SHP77 (cell line): ENCODE measurements around the gene TBC1D9B.

Source experiments
- DNase-seq, 2 experiments: peaks; one replicate each; lab custom pipeline; 2025; lab: John Stamatoyannopoulos, UW

The TBC1D9B gene

DNA sequence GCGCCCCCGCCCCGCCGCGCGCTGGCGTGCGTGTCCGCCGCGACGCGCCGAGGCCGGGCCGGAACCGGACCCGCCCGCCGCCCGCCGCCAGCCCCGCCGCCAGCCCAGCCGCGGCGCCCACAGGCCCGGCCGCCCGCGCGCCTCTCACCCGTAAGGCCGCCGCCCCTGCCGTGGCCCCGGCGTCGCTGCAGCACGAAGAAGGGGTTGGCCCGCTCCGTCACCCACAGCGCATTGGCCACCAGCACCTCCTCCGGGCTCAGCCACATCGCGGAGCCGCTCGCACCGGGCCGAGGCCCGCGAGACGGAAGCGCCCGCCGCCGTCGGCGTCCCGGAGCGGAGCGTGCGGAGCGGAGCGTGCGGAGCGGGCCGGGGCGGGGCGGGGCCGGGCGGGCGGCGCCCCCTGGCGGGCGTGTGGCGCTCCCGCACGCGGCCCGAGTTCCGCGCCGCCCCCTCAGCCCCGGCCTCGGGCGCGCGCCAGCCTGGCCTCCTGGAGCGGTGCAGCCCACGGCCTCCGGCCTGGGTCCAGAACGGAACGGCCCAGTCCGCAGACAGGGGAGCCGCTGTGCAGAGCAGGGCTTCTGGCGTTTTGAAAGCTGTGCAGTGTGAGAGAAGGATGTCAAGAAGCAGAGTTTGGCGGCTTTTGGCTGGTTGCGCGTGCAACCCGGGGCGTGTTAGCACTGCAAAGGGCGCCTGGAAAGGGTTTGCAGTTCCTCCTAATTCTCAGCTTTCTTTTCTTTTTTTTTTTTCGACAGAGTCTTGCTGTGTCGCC, at the start of gene TBC1D9B:
TBC1D9B (minus strand) TSS at position 342 of the 769 bp plus-strand sequence; CDS start at position 266, 76 bp downstream.
- DNase-seq, result peak; percentile 14 to 54

GRCh38 chr5:179955630-179956029, 47.9 kb upstream of the TBC1D9B start:
- DNase-seq, result no peak

DNA sequence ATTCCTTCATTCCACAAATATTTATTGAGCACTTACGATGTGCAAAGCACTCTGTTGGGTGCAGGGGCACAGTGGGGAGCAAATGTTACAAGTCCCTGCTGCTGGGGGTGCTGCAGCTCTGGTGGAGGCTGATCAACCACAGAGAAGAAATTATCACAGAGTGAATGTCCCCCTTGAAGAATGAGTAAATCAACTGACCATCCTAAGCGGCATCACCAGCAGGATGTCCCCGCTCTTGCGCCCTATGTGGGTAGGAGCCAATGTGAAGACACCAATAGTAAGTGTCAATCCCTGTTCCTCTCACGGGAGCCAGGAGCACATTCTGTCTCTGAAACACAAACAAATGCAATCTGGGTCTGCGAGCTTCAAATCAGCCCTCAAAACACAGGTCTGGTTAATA, 47.4 kb upstream of the TBC1D9B start:
- DNase-seq, result no peak

DNA sequence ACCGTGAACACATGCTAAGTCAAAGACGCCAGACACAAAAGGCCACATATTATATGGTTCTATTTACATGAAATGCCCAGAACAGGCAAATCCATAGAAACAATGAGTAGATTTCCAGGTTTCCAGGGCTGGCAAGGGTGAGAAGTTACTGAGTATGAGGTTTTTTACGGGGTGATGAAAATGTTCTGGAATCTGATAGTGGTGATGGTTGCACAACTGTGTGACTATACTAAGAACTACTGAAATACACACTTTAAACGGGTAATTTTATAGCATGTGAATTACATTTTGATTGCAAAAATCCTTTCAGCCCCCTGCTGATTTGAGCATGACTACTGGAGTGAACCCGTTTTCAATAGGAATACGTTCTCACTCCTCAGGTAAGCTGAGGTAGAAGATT, 46.7 kb upstream of the TBC1D9B start:
- no peak for DNase-seq

GRCh38 chr5:179953987-179954386, 46.3 kb upstream of the TBC1D9B start:
- no peak for DNase-seq

DNA sequence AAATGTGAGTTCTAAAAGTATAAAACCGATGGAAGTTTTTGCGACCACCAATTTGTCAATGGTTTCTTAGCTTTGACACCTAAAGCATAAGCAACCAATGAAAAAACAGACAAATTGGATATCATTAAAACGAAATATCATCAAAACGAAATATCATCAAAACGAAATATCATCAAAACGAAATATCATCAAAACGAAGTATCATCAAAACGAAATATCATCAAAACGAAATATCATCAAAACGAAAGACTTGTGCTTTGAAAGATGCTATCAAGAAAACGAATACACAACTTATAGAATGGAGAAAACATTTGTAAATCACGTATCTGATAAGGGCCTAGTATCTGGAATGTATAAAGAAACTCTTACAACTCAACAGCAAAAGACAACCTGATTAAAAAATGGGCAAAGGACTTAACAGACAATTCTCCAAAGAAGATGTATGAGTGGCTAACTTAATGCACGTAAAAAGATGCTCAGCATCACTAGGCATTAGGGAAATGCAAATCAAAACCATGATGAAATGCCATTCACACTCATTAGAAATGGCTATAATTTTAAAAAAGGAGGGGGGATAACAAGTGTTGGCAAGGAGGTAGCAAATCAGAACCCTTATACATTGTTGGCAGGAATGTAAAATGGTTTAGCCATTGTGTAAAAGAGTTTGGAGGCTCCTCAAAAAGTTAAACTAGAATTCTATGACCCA, 29.4 kb upstream of the TBC1D9B start:
- no peak for DNase-seq

DNA sequence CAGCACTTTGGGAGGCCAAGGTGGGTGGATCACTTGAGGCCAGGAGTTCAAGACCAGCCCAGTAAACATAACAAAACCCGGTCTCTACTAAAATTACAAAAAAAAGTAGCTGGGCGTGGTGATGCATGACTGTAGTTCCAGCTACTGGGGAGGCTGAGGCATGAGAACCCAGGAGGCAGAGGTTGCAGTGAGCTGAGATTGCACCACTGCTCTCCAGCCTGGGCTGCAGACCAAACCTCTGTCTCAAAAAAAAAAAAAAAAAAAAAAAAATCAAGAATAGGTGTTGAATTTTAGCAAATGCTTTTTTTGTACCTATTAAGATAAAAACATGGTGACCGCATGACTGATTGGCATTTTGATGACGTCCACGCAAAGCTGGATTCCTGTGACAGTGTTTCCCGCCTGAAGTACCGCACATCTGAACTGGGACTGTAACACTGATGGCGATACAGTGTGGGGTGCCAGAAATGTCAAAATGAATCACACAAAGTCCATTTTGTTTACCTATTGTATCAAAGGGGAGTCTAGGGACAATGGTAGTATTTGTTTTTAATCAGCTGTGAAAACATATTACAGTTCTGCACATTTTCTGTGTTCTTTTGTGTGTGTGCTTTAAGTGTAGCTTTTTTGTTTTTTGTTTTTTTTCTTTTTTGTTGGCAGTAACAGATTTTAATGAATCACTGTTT, 23.2 kb upstream of the TBC1D9B start:
- peak in 1 of 2 experiments; percentile 39 for DNase-seq

DNA sequence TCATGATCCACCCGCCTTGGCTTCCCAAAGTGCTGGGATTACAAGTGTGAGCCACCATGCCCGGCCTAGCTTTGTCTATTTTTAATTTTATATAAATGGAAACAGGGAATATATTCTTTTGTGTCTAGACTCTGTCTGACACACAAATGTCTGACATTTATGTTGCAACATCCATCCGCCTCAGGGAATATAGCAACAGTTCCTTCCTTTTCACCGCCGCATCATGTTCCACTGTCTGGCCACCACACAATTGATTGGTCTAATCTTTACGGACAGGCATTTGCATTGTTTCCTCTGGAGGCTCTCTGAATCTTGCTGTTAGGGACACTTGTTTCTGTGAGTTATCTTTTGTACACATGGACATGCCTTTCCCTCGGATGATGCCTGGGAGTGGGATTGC, 20.1 kb upstream of the TBC1D9B start:
- DNase-seq, result no peak

DNA sequence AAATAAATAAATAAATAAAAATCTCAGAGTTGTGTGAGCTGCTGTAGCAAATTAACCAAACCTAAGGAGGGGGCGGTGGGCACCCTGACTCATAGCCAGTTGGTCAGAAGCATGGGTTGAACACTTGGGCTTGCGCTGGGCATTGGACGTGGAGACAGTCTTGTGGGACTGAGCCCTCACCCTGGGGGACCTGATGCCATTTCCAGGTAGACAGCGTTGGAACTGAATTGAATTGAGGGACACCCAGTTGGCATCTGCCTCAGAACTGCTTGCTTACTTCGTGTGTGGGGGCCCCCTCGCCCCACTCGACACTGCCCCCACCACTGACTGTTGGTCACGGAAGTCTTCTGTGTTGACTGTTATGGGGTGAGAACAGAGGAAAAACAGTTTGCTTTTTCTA, 19.0 kb upstream of the TBC1D9B start:
- no peak for DNase-seq

DNA sequence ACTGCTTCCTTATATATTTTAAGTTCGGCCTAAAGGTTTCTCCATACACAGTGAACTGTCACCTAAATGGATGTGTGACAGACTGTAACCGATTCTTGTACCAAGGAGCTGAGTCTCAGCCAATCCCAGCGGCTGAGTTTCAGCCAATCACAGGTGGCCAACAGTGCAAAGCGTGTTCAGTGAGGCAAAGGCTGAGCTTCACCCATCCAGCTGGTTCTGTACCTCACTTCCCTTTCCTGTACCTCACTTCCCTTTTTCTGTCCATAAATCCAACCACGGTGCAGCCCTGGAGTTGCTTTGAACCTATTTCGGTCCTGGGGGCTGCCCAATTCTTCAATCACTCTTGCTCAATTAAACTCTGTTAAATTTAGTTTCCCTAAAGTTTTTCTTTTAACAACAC, 15.7 kb upstream of the TBC1D9B start:
- DNase-seq, result no peak

GRCh38 chr5:179920175-179920574, 12.5 kb upstream of the TBC1D9B start:
- DNase-seq, result no peak

- no peak for DNase-seq
These were observed 11.9 kb upstream of the TBC1D9B start for GRCh38 chr5:179919487-179920060.

GRCh38 chr5:179918742-179919486, 11.2 kb upstream of the TBC1D9B start:
- no peak for DNase-seq

GRCh38 chr5:179916523-179916922, 8.8 kb upstream of the TBC1D9B start:
- no peak for DNase-seq

DNA sequence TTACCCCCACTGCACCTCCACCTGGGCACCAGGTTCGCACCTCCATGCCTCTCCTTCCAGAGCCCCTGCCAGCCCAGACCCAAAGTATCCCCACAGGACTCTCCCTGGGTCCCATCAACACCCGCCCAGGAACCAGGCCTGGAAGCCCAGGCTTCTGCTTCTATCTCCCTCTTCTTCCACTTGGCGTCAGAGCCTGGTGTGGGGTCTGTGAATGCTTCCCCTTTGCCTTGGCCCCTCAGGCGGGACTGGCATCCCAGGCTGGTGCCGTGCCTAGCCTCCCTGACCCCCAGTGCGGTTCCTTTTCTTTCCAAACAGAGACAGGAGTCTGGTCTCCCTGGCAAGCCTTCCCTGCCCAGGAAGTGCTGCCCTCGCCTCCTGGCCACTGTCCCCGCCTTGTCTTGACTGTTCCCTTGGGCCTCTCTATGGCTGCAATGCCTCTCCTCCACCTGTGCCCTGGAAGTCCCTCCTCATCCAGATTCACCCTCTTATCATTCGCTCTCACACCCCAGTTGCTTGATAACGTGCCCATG, 7.8 kb upstream of the TBC1D9B start:
- no peak for DNase-seq

DNA sequence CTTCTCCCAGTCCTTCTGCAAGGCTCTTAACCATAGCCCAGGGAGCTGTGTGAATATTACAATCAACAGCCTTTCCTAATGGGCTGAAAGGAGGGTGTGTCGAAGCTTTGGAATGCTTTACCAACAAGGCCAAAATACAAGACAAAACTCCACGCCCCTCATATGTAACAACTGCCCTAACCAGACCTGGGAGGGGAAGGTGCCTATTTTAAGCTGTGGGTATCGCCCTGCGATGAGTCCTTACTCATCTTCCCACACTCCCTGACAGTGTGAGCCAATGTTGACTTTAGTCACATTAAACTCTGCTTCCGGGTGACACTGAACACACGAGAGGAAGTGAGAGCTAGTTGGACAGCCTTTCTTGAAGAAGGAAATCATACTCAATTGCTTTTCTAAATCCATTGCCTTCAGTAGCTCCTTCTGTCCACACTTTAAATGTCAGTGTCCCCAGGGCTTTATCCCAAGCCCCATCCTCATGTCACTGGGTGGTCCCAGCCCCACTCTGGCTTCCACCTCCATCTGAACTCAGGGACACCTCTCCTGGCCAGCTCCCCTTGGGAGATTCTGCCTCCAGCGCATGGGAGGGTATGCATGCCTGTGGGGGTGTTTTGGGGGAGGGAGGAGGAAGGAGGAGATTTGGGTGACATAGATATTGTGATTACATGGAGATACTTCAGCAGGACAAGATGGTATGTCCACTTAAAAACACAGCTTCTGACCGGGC, 6.5 kb upstream of the TBC1D9B start:
- peak in 1 of 2 experiments; percentile 25 for DNase-seq

- DNase-seq, result no peak
These were observed 5.8 kb upstream of the TBC1D9B start for GRCh38 chr5:179913461-179913860.

DNA sequence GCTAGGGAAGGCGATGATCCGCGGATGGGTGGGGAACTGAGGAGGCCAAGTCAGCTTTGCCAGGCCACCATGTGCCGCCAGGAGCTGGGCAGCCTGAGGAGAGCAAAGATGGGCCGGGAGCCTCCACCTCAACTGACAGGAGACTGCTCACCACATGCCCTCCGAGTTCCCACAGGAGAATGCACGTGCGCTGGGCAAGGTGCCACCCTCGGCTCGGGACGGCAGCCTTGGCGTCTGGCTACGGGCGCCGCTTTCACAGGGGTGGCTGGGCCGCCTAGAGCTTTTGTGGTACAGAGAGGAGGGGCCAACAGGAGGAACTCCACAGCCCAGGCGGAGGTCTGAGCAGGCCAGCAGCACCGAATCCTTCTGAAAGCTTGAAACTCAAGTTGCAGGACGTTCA, 5.3 kb upstream of the TBC1D9B start:
- DNase-seq, result no peak

DNA sequence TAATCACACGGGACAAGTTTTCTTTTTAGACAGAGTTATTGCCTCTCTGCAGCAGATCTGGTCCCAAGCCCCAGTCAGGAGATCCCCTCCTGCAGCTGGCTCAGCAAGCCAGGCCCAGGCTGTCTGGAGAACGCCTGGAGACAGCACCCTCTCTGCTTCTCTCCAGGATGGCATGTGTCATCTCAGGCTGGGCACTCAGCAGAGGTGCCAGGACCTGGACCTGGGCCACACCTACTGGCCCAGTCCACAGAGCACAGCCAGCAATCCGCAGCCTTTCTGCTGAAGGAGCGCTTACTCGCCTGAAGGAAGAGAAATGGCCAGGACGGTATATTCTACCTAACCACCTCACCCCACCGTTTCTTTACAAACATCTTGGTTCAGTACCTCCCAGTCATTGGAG, 4.7 kb upstream of the TBC1D9B start:
- DNase-seq, result no peak

DNA sequence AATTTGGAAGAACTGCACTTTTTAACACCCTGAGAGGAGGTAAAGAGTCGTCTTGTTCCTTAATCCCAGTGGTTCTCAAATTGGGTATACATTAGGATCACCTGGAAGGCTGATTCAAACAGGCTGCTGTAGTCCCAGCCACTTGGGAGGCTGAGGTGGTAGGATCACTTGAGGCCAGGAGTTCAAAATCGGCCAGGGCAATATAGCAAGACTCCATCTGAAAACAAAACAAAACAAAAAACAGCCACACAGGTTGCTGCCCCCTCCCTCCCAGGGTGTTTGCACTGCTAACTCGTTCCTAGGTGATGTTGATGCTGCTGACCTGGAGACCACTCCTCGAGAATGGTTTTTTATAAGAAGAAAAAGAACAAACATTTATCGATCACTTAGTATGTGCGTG, 1.5 kb upstream of the TBC1D9B start:
- DNase-seq, result no peak

GRCh38 chr5:179908528-179908927, 831 bp upstream of the TBC1D9B start:
- peak in 1 of 2 experiments; percentile 11 for DNase-seq
